Measurements from ENCODE around the gene CD38. TPM values are rescaled to one million over a fixed set of nuclear protein-coding genes. Genes with fewer than 3 reads are reported as not detected.
"Not testable (repeated sequence)": the region's sequence is repeated elsewhere in the genome, so short reads cannot be mapped to it uniquely, and the experiment has no call there.

CD38 gene
- total RNA-seq, 1 donor from 2014 or later = 87.1 TPM

DNA sequence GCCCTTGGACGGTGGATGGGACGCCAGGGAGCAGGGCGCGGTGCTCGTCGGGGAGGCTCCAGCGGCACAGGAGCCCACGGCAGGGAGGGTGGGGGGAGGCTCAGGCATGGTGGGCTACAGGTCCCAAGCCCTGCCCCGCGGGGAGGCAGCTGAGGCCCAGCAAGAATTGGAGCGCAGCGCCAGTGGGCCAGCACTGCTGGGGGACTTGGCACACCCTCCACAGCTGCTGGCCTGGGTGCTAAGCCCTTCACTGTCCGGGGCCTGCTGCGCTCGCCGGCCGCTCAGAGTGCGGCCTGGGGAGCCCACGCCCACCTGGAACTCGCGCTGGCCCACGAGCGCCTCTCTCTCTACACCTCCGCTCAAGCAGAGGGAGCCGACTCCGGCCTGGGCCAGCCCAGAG is 8.6 kb downstream of the CD38 start:
- no peak for DNase-seq (ENCODE audit: low spot score)
- Mint-ChIP-seq H3K4me3 (ENCODE audit: low read depth) (no peak overlapping the region), H3K36me3 (ENCODE audit: low read depth) (peaks cover 82% of the 10 kb centered on the region), H3K9me3 (peaks cover 7% of the 10 kb centered on the region), H3K27ac (no peak overlapping the region), H3K4me1 (ENCODE audit: low read depth) (peaks cover 58% of the 10 kb centered on the region), H3K27me3 (ENCODE audit: low read depth) (no peaks in the 10 kb centered on the region)
- intact Hi-C loops (cut with micrococcal nuclease) = no loop called here

DNA sequence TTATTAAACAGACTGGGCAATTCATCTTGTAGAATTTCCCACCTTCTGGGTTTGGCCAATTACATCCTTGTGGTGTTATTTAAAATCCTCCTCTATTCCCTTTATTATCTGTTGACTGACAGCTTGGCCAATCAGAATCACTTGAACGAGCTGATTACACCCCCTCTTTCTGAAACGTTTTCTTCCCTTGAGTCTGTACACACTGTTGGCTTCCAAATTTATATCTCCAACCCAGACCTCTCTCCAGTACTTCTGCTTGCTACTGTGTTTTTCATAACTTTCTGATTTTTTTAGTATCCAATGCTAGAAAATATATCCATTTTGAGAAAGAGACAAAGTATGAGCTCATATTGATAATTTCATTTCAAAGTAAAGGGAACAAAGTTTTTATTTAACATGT is 14.8 kb downstream of the CD38 start:
- H3K9me3 Mint-ChIP-seq = no peaks in the 10 kb centered on the region
- peak overlapping the region; percentile 24 for H3K27ac Mint-ChIP-seq
- H3K27me3 Mint-ChIP-seq (ENCODE audit: low read depth) = no peaks in the 10 kb centered on the region
- H3K4me1 Mint-ChIP-seq (ENCODE audit: low read depth) = peaks cover 62% of the 10 kb centered on the region
- peaks cover 70% of the 10 kb centered on the region for H3K36me3 Mint-ChIP-seq (ENCODE audit: low read depth)
- DNase-seq (ENCODE audit: low spot score) = no peak
- intact Hi-C loops (cut with micrococcal nuclease) = loop anchor here (10.0 kb wide), 1 partner anchor 442 kb away; no protein-coding TSS in a partner anchor
- H3K4me3 Mint-ChIP-seq (ENCODE audit: low read depth) = no peak overlapping the region

DNA sequence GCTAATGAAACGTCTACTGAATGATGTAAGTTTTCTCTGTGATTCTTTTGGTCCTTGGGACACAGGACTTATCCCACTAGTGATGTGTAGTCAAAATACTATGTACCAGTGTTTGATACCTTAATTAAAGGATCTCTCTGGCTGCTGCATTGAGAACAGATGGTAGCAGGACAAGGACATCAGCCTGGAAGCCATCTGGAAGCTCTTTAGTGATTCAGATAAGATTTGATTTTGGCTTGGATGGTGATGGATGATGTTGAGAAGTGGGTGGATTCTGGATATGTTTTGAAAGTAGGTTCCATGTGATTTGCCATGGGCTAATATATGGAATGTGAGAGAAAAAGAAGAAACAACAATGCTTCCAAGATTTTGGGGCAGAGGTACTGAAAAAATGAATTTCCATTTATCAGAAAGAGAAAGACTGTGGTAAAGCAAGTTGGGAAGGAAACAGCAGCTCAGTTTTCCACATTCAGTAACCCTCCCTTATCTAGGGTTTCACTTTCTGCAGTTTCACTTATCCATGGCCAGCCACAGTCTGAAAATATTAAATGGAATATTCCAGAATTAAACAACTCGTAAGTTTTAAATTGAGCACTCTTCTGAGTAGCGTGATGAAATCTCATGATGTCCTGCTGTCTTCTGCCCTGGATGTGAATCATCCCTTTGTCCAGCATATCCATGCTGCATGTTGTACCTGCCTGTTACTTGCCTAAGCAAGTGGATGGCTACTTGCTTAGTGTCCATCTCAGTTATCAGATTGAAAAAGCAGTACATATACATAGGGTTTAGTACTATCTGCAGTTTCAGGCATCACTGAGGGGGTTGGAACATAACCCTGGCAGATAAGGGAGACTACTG is 15.6 kb downstream of the CD38 start:
- Mint-ChIP-seq H3K27ac (peak overlapping the region; percentile 89), H3K36me3 (ENCODE audit: low read depth) (peaks cover 70% of the 10 kb centered on the region), H3K4me3 (ENCODE audit: low read depth) (peak overlapping the region; percentile 58), H3K27me3 (ENCODE audit: low read depth) (no peaks in the 10 kb centered on the region), H3K4me1 (ENCODE audit: low read depth) (peaks cover 60% of the 10 kb centered on the region), H3K9me3 (no peaks in the 10 kb centered on the region)
- intact Hi-C loops (cut with micrococcal nuclease) = loop anchor here (2.0 to 10.0 kb wide), 3 partner anchors 13 to 441 kb away; no protein-coding TSS in a partner anchor
- DNase-seq (ENCODE audit: low spot score) = no peak

DNA sequence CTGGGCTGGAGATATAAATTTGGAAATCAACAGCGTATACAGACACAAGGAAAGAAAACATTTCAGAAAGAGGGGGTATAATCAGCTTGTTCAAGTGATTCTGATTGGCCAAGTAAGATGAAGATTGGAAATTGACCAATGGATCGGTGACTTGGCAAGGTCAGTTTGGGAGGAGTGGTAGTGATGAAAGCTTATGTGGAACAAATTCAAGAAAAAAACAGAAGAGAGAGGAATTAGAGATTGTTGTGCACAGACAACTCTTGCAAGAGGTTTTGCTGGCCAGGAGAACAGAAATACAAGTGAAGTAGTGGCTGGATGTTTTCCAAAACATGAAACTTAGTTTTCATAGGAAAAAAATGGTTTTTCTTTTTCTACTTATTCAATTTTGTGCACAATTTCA is 16.3 kb downstream of the CD38 start:
- peak overlapping the region; percentile 58 for H3K4me3 Mint-ChIP-seq (ENCODE audit: low read depth)
- no peak for DNase-seq (ENCODE audit: low spot score)
- H3K9me3 Mint-ChIP-seq = no peaks in the 10 kb centered on the region
- intact Hi-C loops (cut with micrococcal nuclease) = loop anchor here (2.0 to 10.0 kb wide), 3 partner anchors 14 to 440 kb away; no protein-coding TSS in a partner anchor
- H3K27ac Mint-ChIP-seq = peak overlapping the region; percentile 89
- H3K36me3 Mint-ChIP-seq (ENCODE audit: low read depth) = peaks cover 70% of the 10 kb centered on the region
- no peaks in the 10 kb centered on the region for H3K27me3 Mint-ChIP-seq (ENCODE audit: low read depth)
- peaks cover 59% of the 10 kb centered on the region for H3K4me1 Mint-ChIP-seq (ENCODE audit: low read depth)

DNA sequence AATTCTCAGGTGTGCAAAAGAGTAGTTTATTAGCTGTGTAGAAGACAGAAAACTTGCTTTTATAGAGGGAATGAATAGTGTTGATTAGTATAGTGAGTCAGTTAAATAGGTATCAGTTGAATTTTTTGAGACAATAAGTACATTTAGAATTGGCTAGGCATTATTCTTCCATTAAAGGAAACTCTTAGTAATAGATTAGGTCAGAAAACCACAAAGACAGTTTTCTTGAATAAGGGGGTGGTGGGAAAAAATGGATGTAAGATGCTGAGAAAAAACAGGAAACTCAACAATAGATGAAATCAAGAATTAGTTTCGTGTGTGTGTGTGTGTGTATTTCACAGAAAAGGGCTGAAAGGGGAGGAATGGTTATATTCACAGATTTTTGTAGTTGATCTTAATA is 16.8 kb downstream of the CD38 start:
- Mint-ChIP-seq H3K27me3 (ENCODE audit: low read depth) (no peaks in the 10 kb centered on the region), H3K27ac (peak overlapping the region; percentile 89), H3K36me3 (ENCODE audit: low read depth) (peaks cover 70% of the 10 kb centered on the region), H3K4me3 (ENCODE audit: low read depth) (peak overlapping the region; percentile 39), H3K9me3 (no peaks in the 10 kb centered on the region), H3K4me1 (ENCODE audit: low read depth) (peaks cover 61% of the 10 kb centered on the region)
- DNase-seq (ENCODE audit: low spot score) = no peak
- intact Hi-C loops (cut with micrococcal nuclease) = loop anchor here (2.0 to 10.0 kb wide), 4 partner anchors 14 to 440 kb away; partner anchors contain the start of gene FBXL5

DNA sequence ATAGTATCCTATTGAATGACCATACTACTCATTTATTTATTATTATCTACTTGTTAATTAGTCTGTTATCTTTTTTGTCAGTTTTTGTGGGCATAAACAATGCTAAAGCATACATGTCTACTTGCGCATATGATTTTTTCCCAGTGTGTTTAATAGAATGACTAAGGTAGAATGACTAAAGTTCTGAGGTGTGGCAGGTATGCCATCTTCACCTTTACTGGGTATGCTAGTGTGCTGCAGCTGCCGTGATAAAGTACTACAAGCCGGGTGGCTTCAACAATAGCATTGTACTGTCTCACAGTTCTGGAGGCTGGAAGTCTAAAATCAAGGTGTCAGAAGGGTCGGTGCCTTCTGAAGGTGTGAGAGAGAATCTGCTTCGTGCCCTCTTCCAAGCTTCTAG is 19.2 kb downstream of the CD38 start:
- H3K27ac Mint-ChIP-seq = peak overlapping the region; percentile 65
- DNase-seq (ENCODE audit: low spot score) = no peak
- H3K27me3 Mint-ChIP-seq (ENCODE audit: low read depth) = no peaks in the 10 kb centered on the region
- intact Hi-C loops (cut with micrococcal nuclease) = loop anchor here (5.0 to 10.0 kb wide), 2 partner anchors 140 to 437 kb away; partner anchors contain the start of gene FBXL5
- peaks cover 70% of the 10 kb centered on the region for H3K4me1 Mint-ChIP-seq (ENCODE audit: low read depth)
- H3K36me3 Mint-ChIP-seq (ENCODE audit: low read depth) = peaks cover 88% of the 10 kb centered on the region
- no peak overlapping the region for H3K4me3 Mint-ChIP-seq (ENCODE audit: low read depth)
- H3K9me3 Mint-ChIP-seq = no peaks in the 10 kb centered on the region

DNA sequence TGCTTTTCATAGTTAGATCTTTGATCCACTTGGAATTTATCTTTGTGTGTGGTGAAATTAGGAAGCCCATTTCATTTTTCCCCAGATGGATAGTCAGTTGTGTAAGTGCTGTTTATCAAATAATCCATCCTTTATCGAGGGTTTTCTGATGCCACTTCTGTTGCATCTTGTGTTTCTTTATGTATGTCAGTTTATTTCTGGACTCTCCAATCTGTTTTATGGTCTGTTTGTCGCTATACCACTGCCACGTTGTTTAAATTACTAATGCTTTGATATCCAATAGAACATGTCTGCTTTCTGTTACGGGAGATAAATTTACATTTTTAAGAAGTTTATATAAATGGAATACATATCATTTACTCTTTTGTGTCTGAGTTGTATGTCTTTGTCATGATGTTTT is 21.0 kb downstream of the CD38 start:
- Mint-ChIP-seq H3K4me3 (ENCODE audit: low read depth) (no peak overlapping the region), H3K27ac (peak overlapping the region; percentile 5), H3K9me3 (no peaks in the 10 kb centered on the region), H3K27me3 (ENCODE audit: low read depth) (no peaks in the 10 kb centered on the region), H3K36me3 (ENCODE audit: low read depth) (peaks cover 76% of the 10 kb centered on the region), H3K4me1 (ENCODE audit: low read depth) (peaks cover 66% of the 10 kb centered on the region)
- intact Hi-C loops (cut with micrococcal nuclease) = loop anchor here (5.0 to 10.0 kb wide), 2 partner anchors 142 to 436 kb away; partner anchors contain the start of gene FBXL5
- no peak for DNase-seq (ENCODE audit: low spot score)

DNA sequence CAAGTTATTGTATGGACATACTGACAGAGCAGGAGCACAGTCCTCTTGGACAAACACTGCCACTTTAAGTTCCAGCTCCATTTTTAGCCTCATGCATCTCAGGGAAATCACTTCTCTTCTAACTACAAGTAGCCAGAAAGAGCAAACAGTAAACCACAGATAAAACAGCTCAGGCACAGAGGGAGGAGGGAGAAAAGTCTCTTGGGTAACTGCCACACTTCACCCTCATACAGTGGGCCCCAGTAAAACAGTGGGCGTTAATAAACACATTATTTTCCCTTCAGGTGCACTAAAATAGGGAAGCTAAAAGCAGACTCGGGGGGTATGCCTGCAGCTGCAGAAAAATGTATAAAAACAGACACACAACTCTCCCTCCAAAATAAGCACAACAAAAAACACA is 21.6 kb downstream of the CD38 start:
- Mint-ChIP-seq H3K27me3 (ENCODE audit: low read depth) (no peaks in the 10 kb centered on the region), H3K4me3 (ENCODE audit: low read depth) (no peak overlapping the region), H3K27ac (peak overlapping the region; percentile 36), H3K36me3 (ENCODE audit: low read depth) (peaks cover 72% of the 10 kb centered on the region), H3K4me1 (ENCODE audit: low read depth) (peaks cover 66% of the 10 kb centered on the region), H3K9me3 (no peaks in the 10 kb centered on the region)
- no peak for DNase-seq (ENCODE audit: low spot score)
- intact Hi-C loops (cut with micrococcal nuclease) = loop anchor here (5.0 to 10.0 kb wide), 2 partner anchors 142 to 435 kb away; partner anchors contain the start of gene FBXL5

DNA sequence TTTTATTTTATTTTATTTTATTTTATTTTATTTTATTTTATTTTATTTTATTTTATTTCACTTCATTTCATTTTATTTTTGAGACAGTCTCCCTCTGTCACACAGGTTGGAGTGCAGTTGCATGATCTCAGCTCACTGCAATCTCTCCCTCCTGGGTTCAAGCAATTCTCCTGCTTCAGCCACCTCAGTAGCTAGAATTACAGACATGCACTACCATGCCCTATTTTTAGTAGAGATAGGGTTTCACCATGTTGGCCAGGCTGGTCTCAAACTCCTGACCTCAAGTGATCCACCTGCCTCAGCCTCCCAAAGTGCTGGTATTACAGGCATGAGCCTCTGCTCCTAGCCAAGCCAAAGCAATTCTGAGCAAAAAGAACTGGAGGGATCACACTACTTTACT is 24.4 kb downstream of the CD38 start:
- H3K9me3 Mint-ChIP-seq; intact Hi-C loops (cut with micrococcal nuclease); H3K27me3 Mint-ChIP-seq (ENCODE audit: low read depth); H3K4me3 Mint-ChIP-seq (ENCODE audit: low read depth); DNase-seq (ENCODE audit: low spot score): not testable (repeated sequence)
- peaks cover 64% of the 10 kb centered on the region for H3K4me1 Mint-ChIP-seq (ENCODE audit: low read depth)
- peak overlapping the region; percentile 17 for H3K27ac Mint-ChIP-seq
- H3K36me3 Mint-ChIP-seq (ENCODE audit: low read depth) = peaks cover 63% of the 10 kb centered on the region

DNA sequence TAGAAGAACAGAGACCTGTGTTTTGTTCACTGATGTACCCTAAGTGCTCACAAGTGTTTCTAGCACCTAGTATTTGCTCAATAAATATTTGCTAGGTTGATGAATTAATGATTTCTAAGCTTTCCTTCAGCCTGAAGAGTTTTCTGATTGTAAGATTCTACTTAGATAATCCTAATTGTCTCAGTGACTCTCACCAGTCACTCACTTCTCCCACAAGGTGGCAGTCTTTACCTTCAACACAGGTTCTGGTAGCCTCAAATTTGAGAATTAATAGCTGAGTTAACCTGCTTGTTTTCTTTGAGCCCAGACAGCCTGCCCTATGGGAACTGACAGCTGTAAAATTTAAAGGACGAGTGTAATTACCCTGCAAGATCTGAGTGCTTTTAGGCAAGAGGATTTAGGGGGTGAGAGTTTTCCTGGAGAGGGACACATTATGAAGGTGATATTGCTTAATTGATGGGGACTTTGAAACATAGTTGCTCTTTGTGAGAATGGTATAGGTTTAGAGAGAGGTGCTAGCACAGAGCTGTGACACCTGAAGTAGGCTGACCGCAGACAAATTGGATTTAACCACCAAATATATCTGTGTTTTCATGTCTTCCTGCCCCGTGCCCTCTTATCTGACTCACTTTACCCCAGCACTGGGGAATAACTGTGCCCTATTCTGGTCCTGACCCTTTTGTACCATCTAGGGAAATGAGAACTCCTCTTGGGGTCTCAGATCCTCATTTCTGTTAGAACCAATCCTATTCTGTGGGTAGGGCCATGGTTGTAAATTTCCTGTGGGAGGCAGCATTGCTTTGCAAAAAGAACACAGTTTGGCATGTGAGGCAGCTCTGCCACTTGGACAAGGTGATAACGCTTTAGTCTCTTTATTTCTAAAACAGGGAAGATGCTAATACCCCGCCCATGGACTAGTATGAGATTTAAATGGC is 27.7 kb downstream of the CD38 start:
- peaks cover 66% of the 10 kb centered on the region for H3K4me1 Mint-ChIP-seq (ENCODE audit: low read depth)
- H3K36me3 Mint-ChIP-seq (ENCODE audit: low read depth) = peaks cover 57% of the 10 kb centered on the region
- no peak for DNase-seq (ENCODE audit: low spot score)
- H3K27me3 Mint-ChIP-seq (ENCODE audit: low read depth) = no peaks in the 10 kb centered on the region
- H3K4me3 Mint-ChIP-seq (ENCODE audit: low read depth) = no peak overlapping the region
- H3K9me3 Mint-ChIP-seq = no peaks in the 10 kb centered on the region
- intact Hi-C loops (cut with micrococcal nuclease) = loop anchor here (1.0 to 5.0 kb wide), 5 partner anchors 76 to 329 kb away; no protein-coding TSS in a partner anchor
- peak overlapping the region; percentile 1 for H3K27ac Mint-ChIP-seq

DNA sequence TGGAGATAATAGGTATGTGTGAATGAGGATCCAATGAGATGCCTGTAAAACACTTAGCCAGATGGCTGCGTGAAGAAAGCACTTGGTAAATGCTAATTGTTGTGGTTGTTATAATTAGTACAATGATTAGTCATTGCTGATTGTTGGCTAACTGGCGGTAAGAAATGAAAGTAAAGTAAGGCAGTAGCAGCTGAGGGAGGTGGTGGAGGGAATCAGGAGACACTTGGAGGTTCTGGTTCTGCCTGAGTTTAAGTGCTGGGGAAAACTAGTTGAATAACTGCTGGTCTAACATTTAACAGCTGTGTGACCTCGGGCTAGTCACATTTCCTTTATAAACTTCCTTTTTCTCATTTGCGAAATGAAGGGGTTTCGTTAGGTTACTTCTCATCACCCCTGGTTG is 30.9 kb downstream of the CD38 start:
- intact Hi-C loops (cut with micrococcal nuclease) = loop anchor here (5.0 kb wide), 2 partner anchors 73 to 332 kb away; no protein-coding TSS in a partner anchor
- Mint-ChIP-seq H3K4me3 (ENCODE audit: low read depth) (no peak overlapping the region), H3K4me1 (ENCODE audit: low read depth) (peaks cover 59% of the 10 kb centered on the region), H3K36me3 (ENCODE audit: low read depth) (peaks cover 62% of the 10 kb centered on the region), H3K27ac (peak overlapping the region; percentile 19), H3K27me3 (ENCODE audit: low read depth) (no peaks in the 10 kb centered on the region), H3K9me3 (peaks cover 8% of the 10 kb centered on the region)
- DNase-seq (ENCODE audit: low spot score) = no peak

DNA sequence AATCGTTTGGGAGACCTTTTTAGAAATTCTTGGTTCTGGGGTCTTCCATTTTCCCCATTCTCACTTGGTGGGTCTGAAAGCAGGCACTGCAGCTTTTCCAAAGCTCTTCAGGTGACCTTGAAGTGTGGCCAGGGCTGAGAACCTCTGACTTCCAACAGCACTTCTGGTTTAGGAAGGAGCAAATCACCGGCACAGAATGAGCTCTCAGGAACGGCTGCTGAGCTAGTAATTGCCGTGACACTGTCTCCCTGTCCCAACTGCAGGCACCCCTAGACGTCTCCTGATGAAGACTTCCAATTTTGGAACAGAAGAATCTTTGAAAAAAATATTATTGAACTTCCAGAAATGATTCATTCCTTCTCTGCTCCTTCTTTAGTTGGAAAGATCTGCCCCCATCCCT is 31.3 kb downstream of the CD38 start:
- Mint-ChIP-seq H3K9me3 (peaks cover 8% of the 10 kb centered on the region), H3K27ac (peak overlapping the region; percentile 3), H3K27me3 (ENCODE audit: low read depth) (no peaks in the 10 kb centered on the region), H3K36me3 (ENCODE audit: low read depth) (peaks cover 66% of the 10 kb centered on the region), H3K4me3 (ENCODE audit: low read depth) (no peak overlapping the region), H3K4me1 (ENCODE audit: low read depth) (peaks cover 56% of the 10 kb centered on the region)
- DNase-seq (ENCODE audit: low spot score) = no peak
- intact Hi-C loops (cut with micrococcal nuclease) = loop anchor here (5.0 kb wide), 2 partner anchors 73 to 332 kb away; no protein-coding TSS in a partner anchor

Measured in activated T-helper 2 cell treated with anti-CD3 and anti-CD28 coated beads, Interferon-gamma antibody, Interleukin-2, Interleukin-4, amounts not matched to agents 10 μg/mL and 5 μg/mL and 100 μg/mL, durations not matched to agents 14 hours and 24 hours and 36 hours (primary cell).